ENCODE results near the gene KLHL17. TPM values are rescaled to one million over a fixed set of nuclear protein-coding genes. Genes with fewer than 3 reads are reported as not detected.

Gene KLHL17
- polyA plus RNA-seq, 1 donor (not counting 4 experiments of a cell fraction or from before 2014, with no cell fraction given), result 6.5 TPM

DNA sequence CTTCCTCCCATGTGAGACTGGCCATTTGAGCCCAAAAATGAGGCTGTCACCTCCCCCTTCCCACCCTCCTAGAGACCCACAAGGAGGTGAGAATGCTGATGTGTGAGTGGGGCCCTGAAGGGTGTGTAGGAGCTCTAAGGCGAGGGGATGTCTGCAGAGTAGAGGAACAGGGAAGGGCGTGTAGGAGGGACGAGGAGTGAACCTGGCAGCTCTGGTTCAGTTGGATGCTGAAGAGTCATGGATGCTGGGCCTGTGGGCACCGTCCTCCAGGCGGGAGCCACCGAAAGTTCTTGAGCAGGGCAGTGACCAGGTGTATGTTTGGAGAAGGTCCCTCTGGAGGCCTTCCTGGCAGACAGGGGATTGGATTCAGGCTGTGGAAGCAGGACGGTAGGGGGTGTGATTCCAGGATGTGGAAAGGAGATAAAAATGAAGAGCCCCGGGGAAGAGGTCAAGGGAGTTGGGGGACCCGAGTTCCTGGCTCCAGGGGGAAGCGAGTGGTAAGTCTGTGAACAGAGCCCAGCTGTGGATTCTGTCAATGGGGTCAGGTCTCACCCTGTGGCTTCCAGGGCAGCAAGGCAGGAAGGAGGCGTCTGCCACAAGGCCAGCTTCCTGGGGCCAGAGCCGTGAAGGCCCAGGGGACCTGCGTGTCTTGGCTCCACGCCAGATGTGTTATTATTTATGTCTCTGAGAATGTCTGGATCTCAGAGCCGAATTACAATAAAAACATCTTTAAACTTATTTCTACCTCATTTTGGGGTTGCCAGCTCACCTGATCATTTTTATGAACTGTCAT lies 28.8 kb upstream of the KLHL17 start:
- dilution Hi-C loops (cut with MboI; ENCODE audit: extremely low pct_ligation_motif_present, low sequenced_read_pairs), result no loop called here
- H3K4me1 ChIP-seq (ENCODE audit: control insufficient read depth, extremely low read depth, insufficient read depth, low read length), result no peaks in the 10 kb centered on the region

DNA sequence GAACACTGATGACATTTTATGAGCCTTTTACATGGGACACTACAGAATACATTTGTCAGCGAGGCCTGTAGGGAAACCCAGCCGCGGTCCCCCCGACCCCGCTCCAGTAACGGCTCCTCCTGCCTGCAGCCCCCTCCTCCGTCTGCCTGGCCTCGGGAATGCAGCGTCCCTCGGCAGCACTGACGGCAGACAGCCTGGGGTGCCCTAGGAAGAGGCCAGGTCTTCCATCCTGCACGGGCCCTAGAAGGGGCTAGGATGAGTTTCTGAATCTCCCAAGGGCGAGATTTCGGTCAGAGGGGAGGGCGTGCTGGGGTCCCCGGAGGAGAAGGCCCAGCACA lies 28.2 kb upstream of the KLHL17 start:
- Histone ChIP-seq H3K4me2 (ENCODE audit: control insufficient read depth, extremely low read depth, insufficient read depth, low read depth, low read length) (no peak overlapping the region), H3K36me3 (ENCODE audit: control insufficient read depth in 2 of 2, extremely low read depth in 1 of 2, insufficient read depth in 2 of 2, low read length in 2 of 2) (no peaks in the 10 kb centered on the region), H3K9ac (ENCODE audit: control insufficient read depth, extremely low read depth, insufficient read depth, low read length) (no peak overlapping the region), H3K9me1 (ENCODE audit: control insufficient read depth, extremely low read depth, insufficient read depth, low read length) (no peaks in the 10 kb centered on the region), H2AFZ (ENCODE audit: control insufficient read depth, low read length) (no peak overlapping the region), H3K27me3 (ENCODE audit: control insufficient read depth, extremely low read depth, insufficient read depth, low read length) (peaks cover 89% of the 10 kb centered on the region), H3K4me3 (ENCODE audit: control insufficient read depth in 2 of 3, extremely low read depth in 1 of 3, insufficient read depth in 2 of 3, low read depth in 1 of 3, low read length in 3 of 3) (no peak overlapping the region), H3K9me3 (ENCODE audit: control insufficient read depth, low read depth, low read length) (no peaks in the 10 kb centered on the region), H3K79me2 (ENCODE audit: control insufficient read depth, insufficient read depth, low read length) (no peaks in the 10 kb centered on the region), H3K27ac (ENCODE audit: control insufficient read depth, insufficient read depth, low read length) (no peak overlapping the region), H4K20me1 (ENCODE audit: control insufficient read depth, extremely low read depth, insufficient read depth, low read length) (peaks cover 2% of the 10 kb centered on the region), H3K4me1 (ENCODE audit: control insufficient read depth, extremely low read depth, insufficient read depth, low read length) (no peaks in the 10 kb centered on the region)
- dilution Hi-C loops (cut with MboI; ENCODE audit: extremely low pct_ligation_motif_present, low sequenced_read_pairs), result no loop called here
- TF ChIP-seq, protein P1, sequence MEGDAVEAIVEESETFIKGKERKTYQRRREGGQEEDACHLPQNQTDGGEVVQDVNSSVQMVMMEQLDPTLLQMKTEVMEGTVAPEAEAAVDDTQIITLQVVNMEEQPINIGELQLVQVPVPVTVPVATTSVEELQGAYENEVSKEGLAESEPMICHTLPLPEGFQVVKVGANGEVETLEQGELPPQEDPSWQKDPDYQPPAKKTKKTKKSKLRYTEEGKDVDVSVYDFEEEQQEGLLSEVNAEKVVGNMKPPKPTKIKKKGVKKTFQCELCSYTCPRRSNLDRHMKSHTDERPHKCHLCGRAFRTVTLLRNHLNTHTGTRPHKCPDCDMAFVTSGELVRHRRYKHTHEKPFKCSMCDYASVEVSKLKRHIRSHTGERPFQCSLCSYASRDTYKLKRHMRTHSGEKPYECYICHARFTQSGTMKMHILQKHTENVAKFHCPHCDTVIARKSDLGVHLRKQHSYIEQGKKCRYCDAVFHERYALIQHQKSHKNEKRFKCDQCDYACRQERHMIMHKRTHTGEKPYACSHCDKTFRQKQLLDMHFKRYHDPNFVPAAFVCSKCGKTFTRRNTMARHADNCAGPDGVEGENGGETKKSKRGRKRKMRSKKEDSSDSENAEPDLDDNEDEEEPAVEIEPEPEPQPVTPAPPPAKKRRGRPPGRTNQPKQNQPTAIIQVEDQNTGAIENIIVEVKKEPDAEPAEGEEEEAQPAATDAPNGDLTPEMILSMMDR (optimal IDR thresholded peaks at IDR 0.05 in 1 of 3, IDR thresholded peaks at IDR 0.05 in 1 of 3, conservative IDR thresholded peaks at IDR 0.05 in 1 of 3; ENCODE audit: extremely low read depth in 1 of 3, insufficient read depth in 2 of 3, low read length in 3 of 3), result no peak
- TF ChIP-seq EZH2 (IDR thresholded peaks at IDR 0.05; ENCODE audit: low read length), result no peak
- DNase-seq (ENCODE audit: low read depth, low spot score) (no peak), FAIRE-seq (no peak)

More for the DNA sequence above, 28.8 kb upstream of the KLHL17 start:
- FAIRE-seq (no peak), DNase-seq (ENCODE audit: low read depth, low spot score) (no peak)
- Histone ChIP-seq H4K20me1 (ENCODE audit: control insufficient read depth, extremely low read depth, insufficient read depth, low read length) (peaks cover 3% of the 10 kb centered on the region), H2AFZ (ENCODE audit: control insufficient read depth, low read length) (no peak overlapping the region), H3K36me3 (ENCODE audit: control insufficient read depth in 2 of 2, extremely low read depth in 1 of 2, insufficient read depth in 2 of 2, low read length in 2 of 2) (no peaks in the 10 kb centered on the region), H3K27ac (ENCODE audit: control insufficient read depth, insufficient read depth, low read length) (no peak overlapping the region), H3K9me3 (ENCODE audit: control insufficient read depth, low read depth, low read length) (no peaks in the 10 kb centered on the region), H3K4me2 (ENCODE audit: control insufficient read depth, extremely low read depth, insufficient read depth, low read depth, low read length) (no peak overlapping the region), H3K9me1 (ENCODE audit: control insufficient read depth, extremely low read depth, insufficient read depth, low read length) (no peaks in the 10 kb centered on the region), H3K27me3 (ENCODE audit: control insufficient read depth, extremely low read depth, insufficient read depth, low read length) (peaks cover 90% of the 10 kb centered on the region), H3K4me3 (ENCODE audit: control insufficient read depth in 2 of 3, extremely low read depth in 1 of 3, insufficient read depth in 2 of 3, low read depth in 1 of 3, low read length in 3 of 3) (no peak overlapping the region), H3K9ac (ENCODE audit: control insufficient read depth, extremely low read depth, insufficient read depth, low read length) (no peak overlapping the region), H3K79me2 (ENCODE audit: control insufficient read depth, insufficient read depth, low read length) (no peaks in the 10 kb centered on the region)
- no peak for TF ChIP-seq EZH2 (IDR thresholded peaks at IDR 0.05; ENCODE audit: low read length)
- TF ChIP-seq, protein P1 (optimal IDR thresholded peaks at IDR 0.05 in 1 of 3, IDR thresholded peaks at IDR 0.05 in 1 of 3, conservative IDR thresholded peaks at IDR 0.05 in 1 of 3; ENCODE audit: extremely low read depth in 1 of 3, insufficient read depth in 2 of 3, low read length in 3 of 3), result no peak
